ENCODE results near the gene GPATCH4. TPM values are rescaled to one million over a fixed set of nuclear protein-coding genes. Genes with fewer than 3 reads are reported as not detected.

Gene GPATCH4
- total and polyA plus RNA-seq, 4 donors: 7.6 to 23.6 (median 16.3) TPM

- no peak overlapping the region for H3K9ac ChIP-seq (ENCODE audit: low read depth in 1 of 2, low read length in 2 of 2)
- H3K27ac ChIP-seq (ENCODE audit: low read depth in 1 of 2, low read length in 2 of 2): no peak overlapping the region
- DNase-seq (ENCODE audit: low spot score): no peak
- WGBS: 88% methylated on average over 1 of the region's 1 CpG
- H3K9me3 ChIP-seq (ENCODE audit: control insufficient read depth in 4 of 4, low read length in 3 of 4): no peaks in the 10 kb centered on the region
- H3K36me3 ChIP-seq (ENCODE audit: control insufficient read depth in 4 of 4, insufficient read depth in 3 of 4, low read depth in 1 of 4, low read length in 3 of 4): no peaks in the 10 kb centered on the region
- no peaks in the 10 kb centered on the region for H3K4me1 ChIP-seq (ENCODE audit: control insufficient read depth in 4 of 4, insufficient read depth in 4 of 4, low read length in 3 of 4)
- TF ChIP-seq RAD21 (IDR thresholded peaks at IDR 0.05): no peak
- TF ChIP-seq TAF1 (conservative IDR thresholded peaks at IDR 0.05): no peak
- TF ChIP-seq FOXA2 (IDR thresholded peaks at IDR 0.05): no peak
- no peak for TF ChIP-seq SP1 (IDR thresholded peaks at IDR 0.05)
- no peak for TF ChIP-seq CTCF (IDR thresholded peaks at IDR 0.05; ENCODE audit: low read depth, low read length, missing input control)
- no peak for TF ChIP-seq JUND (IDR thresholded peaks at IDR 0.05)
- no peak for TF ChIP-seq RXRA (IDR thresholded peaks at IDR 0.05)
- no peak for TF ChIP-seq YY1 (IDR thresholded peaks at IDR 0.05)
- H3K4me3 ChIP-seq (ENCODE audit: low read depth in 1 of 3, low read length in 3 of 3): no peak overlapping the region
- H3K27me3 ChIP-seq (ENCODE audit: control insufficient read depth in 4 of 4, insufficient read depth in 4 of 4, low read length in 3 of 4): no peaks in the 10 kb centered on the region
These were observed 51.4 kb downstream of the GPATCH4 start for GRCh38 chr1:156549831-156550230.

- no peak overlapping the region for H3K9ac ChIP-seq (ENCODE audit: low read depth in 1 of 2, low read length in 2 of 2)
- 70% methylated on average over 2 of the region's 2 CpGs for WGBS
- no peaks in the 10 kb centered on the region for H3K9me3 ChIP-seq (ENCODE audit: control insufficient read depth in 4 of 4, low read length in 3 of 4)
- H3K27ac ChIP-seq (ENCODE audit: low read depth in 1 of 2, low read length in 2 of 2): no peak overlapping the region
- TF ChIP-seq RAD21 (IDR thresholded peaks at IDR 0.05): no peak
- no peak for TF ChIP-seq ZBTB33 (IDR thresholded peaks at IDR 0.05)
- H3K4me1 ChIP-seq (ENCODE audit: control insufficient read depth in 4 of 4, insufficient read depth in 4 of 4, low read length in 3 of 4): no peaks in the 10 kb centered on the region
- H3K36me3 ChIP-seq (ENCODE audit: control insufficient read depth in 4 of 4, insufficient read depth in 3 of 4, low read depth in 1 of 4, low read length in 3 of 4): no peaks in the 10 kb centered on the region
- H3K4me3 ChIP-seq (ENCODE audit: low read depth in 1 of 3, low read length in 3 of 3): no peak overlapping the region
- DNase-seq (ENCODE audit: low spot score): no peak
- H3K27me3 ChIP-seq (ENCODE audit: control insufficient read depth in 4 of 4, insufficient read depth in 4 of 4, low read length in 3 of 4): no peaks in the 10 kb centered on the region
These were observed 51.9 kb downstream of the GPATCH4 start for GRCh38 chr1:156549390-156549789.

GRCh38 chr1:156547982-156548381 is 53.3 kb downstream of the GPATCH4 start:
- no peak for DNase-seq (ENCODE audit: low spot score)
- Histone ChIP-seq H3K9me3 (ENCODE audit: control insufficient read depth in 4 of 4, low read length in 3 of 4) (no peaks in the 10 kb centered on the region), H3K27me3 (ENCODE audit: control insufficient read depth in 4 of 4, insufficient read depth in 4 of 4, low read length in 3 of 4) (no peaks in the 10 kb centered on the region), H3K36me3 (ENCODE audit: control insufficient read depth in 4 of 4, insufficient read depth in 3 of 4, low read depth in 1 of 4, low read length in 3 of 4) (no peaks in the 10 kb centered on the region), H3K27ac (ENCODE audit: low read depth in 1 of 2, low read length in 2 of 2) (no peak overlapping the region), H3K4me3 (ENCODE audit: low read depth in 1 of 3, low read length in 3 of 3) (no peak overlapping the region), H3K4me1 (ENCODE audit: control insufficient read depth in 4 of 4, insufficient read depth in 4 of 4, low read length in 3 of 4) (no peaks in the 10 kb centered on the region), H3K9ac (ENCODE audit: low read depth in 1 of 2, low read length in 2 of 2) (no peak overlapping the region)
- WGBS: 93% methylated on average over 9 of the region's 9 CpGs
- TF ChIP-seq FOXA2 (IDR thresholded peaks at IDR 0.05) (no peak), ZBTB33 (IDR thresholded peaks at IDR 0.05) (no peak), NR2F2 (IDR thresholded peaks at IDR 0.05) (no peak), HNF4A (conservative IDR thresholded peaks at IDR 0.05) (no peak), FOXA1 (IDR thresholded peaks at IDR 0.05) (no peak), JUND (IDR thresholded peaks at IDR 0.05) (no peak)

Measured in liver (tissue), 9 donors.